Astrocyte of the cerebellum (primary cell): ENCODE results near the gene VMP1.

Source experiments
- DNase-seq: peaks from one replicate; pipeline ENCODE4 v3.0.0-alpha.2; 2011; ENCODE audit warnings: low read depth
- H3K4me3 ChIP-seq: 2 replicates; pipeline ENCODE4 v1.5.1; 2011; ENCODE audit warnings: mild to moderate bottlenecking, low read depth, low read length, moderate library complexity
- in situ Hi-C: cut with HindIII; loops from 2 replicates; pipeline ENCODE4 v1.10.0; 2017; ENCODE audit warnings: low sequenced_read_pairs
- TF ChIP-seq, protein P1 (sequence below): IDR thresholded peaks from 2 replicates; pipeline ENCODE4 v1.5.1; 2012; ENCODE audit warnings: low read length, low read depth, moderate library complexity, mild to moderate bottlenecking; ENCODE audit errors: missing control alignments

Gene VMP1

GRCh38 chr17:59699218-59699617 is 8.2 kb upstream of the VMP1 start:
- no peak overlapping the region for H3K4me3 ChIP-seq
- in situ Hi-C loops = no loop called here
- DNase-seq = no peak
- TF ChIP-seq, protein P1, sequence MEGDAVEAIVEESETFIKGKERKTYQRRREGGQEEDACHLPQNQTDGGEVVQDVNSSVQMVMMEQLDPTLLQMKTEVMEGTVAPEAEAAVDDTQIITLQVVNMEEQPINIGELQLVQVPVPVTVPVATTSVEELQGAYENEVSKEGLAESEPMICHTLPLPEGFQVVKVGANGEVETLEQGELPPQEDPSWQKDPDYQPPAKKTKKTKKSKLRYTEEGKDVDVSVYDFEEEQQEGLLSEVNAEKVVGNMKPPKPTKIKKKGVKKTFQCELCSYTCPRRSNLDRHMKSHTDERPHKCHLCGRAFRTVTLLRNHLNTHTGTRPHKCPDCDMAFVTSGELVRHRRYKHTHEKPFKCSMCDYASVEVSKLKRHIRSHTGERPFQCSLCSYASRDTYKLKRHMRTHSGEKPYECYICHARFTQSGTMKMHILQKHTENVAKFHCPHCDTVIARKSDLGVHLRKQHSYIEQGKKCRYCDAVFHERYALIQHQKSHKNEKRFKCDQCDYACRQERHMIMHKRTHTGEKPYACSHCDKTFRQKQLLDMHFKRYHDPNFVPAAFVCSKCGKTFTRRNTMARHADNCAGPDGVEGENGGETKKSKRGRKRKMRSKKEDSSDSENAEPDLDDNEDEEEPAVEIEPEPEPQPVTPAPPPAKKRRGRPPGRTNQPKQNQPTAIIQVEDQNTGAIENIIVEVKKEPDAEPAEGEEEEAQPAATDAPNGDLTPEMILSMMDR = no peak

GRCh38 chr17:59699786-59700185 is 7.7 kb upstream of the VMP1 start:
- TF ChIP-seq, protein P1 = no peak
- no peak overlapping the region for H3K4me3 ChIP-seq
- in situ Hi-C loops = no loop called here
- no peak for DNase-seq

DNA sequence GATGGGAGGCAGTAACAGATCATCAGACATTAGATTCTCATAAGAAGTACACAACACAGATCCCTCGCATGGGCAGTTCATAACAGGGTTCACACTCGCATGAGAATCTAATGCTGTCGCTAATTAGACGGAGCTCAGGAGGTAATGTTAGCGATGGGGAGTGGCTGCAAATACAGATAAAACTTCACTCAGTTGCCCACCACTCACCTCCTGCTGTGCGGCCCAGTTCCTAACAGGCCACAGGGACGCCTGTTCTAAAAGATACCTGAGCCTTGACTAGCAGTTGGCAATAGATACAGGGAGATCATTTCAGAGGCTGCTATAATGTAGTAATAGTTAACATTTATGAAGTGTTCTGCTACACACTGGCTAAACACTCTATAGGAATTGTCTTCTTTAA is 5.2 kb upstream of the VMP1 start:
- TF ChIP-seq, protein P1 = no peak
- H3K4me3 ChIP-seq = no peak overlapping the region
- no peak for DNase-seq
- in situ Hi-C loops = no loop called here

GRCh38 chr17:59707971-59708430 is 547 bp downstream of the VMP1 start:
- DNase-seq = peak; percentile 8
- H3K4me3 ChIP-seq = peak overlapping the region; percentile 96
- in situ Hi-C loops = no loop called here
- TF ChIP-seq, protein P1 = no peak

DNA sequence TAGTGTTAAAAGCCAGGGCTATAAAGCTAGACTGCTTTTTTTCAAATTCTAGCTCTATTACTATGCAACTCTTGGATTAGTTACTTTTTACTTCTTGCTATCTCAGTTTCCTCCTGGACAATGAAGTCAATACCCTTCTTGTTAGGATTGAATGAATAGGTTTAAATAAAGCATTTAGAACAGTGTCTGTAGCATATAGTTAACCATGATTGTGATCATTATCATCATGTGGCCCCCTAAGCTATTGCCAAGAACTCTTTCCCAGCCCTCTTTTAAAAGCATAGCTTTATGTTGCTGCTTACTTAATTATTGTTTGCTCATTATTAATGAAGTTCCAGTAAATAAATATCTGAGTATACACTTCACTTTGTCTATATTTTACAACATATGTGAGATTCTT is 4.5 kb downstream of the VMP1 start:
- H3K4me3 ChIP-seq = no peak overlapping the region
- in situ Hi-C loops = no loop called here
- no peak for DNase-seq
- TF ChIP-seq, protein P1 = no peak

DNA sequence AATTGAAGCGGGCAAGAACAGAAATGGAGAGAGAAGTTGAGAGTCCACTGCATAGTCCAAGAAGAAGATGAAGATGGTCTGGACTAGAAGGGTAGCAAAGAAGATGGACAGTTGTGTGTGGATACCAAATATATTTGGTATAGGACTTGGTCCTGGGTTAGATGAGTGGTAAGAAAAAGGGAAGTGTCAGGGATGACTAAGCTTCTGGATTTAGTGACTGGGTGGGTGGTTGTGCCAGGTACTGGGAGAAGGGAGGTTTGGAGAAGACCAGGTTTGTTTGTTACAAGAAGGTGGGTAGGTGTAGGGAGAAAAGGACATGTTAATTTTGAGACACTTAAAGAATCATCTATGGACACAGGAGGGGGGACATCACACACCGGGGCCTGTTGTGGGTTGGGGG is 5.4 kb downstream of the VMP1 start:
- DNase-seq = no peak
- in situ Hi-C loops = no loop called here
- TF ChIP-seq, protein P1 = no peak
- no peak overlapping the region for H3K4me3 ChIP-seq

DNA sequence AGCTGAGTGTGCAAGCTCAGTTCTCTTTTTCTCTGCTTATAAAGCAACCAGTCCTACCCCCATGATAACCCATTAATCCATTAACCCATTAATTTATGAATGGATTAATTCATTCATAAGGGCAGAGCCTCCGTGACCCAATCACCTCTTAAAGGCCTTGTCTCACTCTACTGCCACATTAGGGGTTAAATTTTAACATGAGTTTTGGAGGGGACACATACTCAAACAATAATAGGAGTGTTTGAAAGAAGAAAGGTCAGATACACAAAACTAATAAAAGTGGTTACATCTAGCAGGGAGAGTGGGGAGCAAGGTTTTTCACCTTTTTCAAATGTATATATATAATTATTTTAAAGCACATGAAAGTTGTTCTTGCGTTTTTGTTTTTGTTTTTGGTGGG is 6.8 kb downstream of the VMP1 start:
- H3K4me3 ChIP-seq = no peak overlapping the region
- TF ChIP-seq, protein P1 = no peak
- in situ Hi-C loops = no loop called here
- DNase-seq = no peak
